HG03139 (cell line): ENCODE data around the gene THUMPD1.
"Not testable (repeated sequence)": the region's sequence is repeated elsewhere in the genome, so short reads cannot be mapped to it uniquely, and the experiment has no call there.

ENCODE experiments used
- ATAC-seq: cut with Tn5 transposase; IDR thresholded peaks from one replicate; pipeline ENCODE4 v1.9.1; 2021; ENCODE audit not compliant: unreplicated experiment

The THUMPD1 gene

DNA sequence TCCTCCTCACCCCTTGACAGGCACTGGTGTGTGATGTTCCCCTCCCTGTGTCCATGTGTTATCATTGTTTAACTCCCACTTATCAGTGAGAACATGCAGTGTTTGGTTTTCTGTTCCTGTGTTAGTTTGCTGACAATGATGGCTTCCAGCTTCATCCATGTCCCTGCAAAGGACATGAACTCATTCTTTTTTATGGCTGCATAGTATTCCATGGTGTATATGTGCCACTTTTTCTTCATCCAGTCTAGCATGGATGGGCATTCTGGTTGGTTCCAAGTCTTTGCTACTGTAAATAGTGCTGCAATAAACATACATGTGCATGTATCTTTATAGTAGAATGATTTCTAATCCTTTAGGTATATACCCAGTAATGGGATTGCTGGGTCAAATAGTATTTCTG is 39.9 kb downstream of the THUMPD1 start:
- ATAC-seq = not testable (repeated sequence)

DNA sequence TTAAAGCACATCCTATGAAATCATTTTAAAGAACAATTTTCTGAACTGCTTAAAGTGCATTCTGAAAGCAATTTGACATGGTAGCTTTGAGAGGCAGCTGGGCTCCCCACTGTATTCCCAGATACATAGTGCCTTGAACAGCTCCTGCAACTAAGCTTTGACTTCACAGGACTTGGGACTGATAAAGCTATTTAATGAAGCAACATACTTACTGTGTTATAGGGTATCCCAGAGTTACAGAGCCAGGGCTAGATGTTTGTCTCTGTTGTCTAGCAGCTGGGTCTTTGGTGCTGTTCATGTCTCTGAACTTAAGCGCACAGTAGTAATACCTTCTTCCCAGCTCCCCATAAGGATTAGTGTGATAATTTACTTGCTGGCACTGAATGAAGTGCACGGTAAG is 45.0 kb downstream of the THUMPD1 start:
- ATAC-seq = no peak

DNA sequence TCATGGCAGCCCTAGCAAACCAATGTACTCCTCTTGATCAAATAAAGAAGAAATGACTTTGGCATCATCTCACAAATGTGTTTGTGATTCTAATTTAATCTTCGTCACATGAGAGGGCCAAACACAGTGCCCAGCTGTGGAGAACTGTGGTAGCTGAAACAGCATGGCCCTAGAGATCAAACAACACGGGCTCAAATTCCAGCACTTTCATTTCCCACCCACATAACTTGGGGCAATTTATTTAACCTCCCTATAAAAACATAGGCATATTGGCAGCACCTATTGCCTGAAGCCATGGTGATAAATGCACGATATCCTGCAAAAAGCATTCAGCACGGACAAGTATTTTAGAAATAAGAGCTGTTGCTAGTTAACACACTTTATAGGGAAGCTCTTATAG is 46.6 kb downstream of the THUMPD1 start:
- ATAC-seq = no peak

DNA sequence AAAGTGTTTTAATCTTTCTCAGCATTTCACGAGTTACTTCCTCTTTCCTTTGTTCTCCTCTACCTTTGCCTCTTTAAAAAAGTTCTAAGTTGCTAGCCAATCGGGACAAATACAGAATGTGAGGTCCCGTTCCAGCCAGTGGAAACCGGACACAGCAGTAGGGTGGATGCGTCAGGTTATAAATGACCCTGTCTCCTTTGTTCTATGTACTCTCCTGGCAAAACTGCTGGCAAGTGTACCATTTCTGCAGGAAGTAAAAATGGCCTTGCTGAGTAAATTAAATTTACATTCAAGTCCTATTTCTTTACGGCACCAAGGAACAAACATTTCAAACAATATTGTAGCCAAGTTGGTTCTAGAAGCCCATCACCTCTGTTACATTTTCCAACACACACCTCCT is 47.5 kb downstream of the THUMPD1 start:
- ATAC-seq = not testable (repeated sequence)

DNA sequence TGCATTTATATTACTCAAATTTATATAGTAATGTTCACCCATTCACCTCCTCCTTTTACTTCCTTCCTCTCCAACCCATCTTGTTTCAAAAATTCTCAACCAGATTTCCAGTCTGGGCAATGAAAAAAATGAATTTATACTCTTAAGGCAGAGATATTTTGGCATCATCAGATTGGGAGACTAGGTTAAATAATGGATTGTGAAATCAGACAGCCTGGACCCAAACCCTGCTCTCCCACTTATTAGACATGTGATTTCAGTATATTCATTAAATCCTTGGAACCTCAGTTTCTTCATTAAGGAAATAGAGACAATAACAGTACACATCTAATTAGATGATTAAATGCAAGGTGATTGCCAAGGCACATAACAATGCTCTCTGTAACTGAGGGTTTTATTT is 52.0 kb downstream of the THUMPD1 start:
- ATAC-seq = no peak

DNA sequence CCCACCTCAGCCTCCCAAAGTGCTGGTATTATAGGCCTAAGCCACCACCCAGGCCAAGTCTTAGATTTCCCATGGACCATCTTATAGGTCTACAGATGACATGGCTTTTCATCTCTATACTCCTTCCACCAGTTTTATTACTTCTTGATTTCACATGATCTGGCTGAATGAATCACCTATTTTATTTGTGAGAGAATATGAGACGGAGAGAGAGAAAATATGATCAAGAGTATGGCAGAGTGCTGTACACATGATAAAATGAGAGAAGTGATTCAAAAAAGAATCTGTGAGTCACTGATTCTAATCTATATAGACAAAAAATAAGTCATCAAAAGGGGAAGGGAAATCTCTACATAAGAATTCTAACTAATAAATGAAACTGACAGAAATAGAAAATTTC is 57.8 kb downstream of the THUMPD1 start:
- no peak for ATAC-seq
